SH-SY5Y (cell line): Measurements from ENCODE around the gene TYMS.

Experiments used
- GATA2 ChIP-seq: IDR thresholded peaks from 2 replicates; pipeline ENCODE4 v1.6.1; 2011; ENCODE audit warnings: mild to moderate bottlenecking, low read depth, low read length
- GATA3 ChIP-seq: IDR thresholded peaks from 2 replicates; pipeline ENCODE4 v1.6.1; 2011; ENCODE audit warnings: low read depth, mild to moderate bottlenecking, low read length, moderate library complexity

GRCh38 chr18:658001-658946 is 821 bp downstream of the TYMS start:
- no peak for TF ChIP-seq GATA2
- no peak for TF ChIP-seq GATA3
